NOMO-1 (cell line): ENCODE results near the gene TSPAN17.
A peak's percentile ranks its signal among the peaks of the same experiment; 100 is the strongest.
"Not testable (repeated sequence)": the region's sequence is repeated elsewhere in the genome, so short reads cannot be mapped to it uniquely, and the experiment has no call there.

Experiments used
- DNase-seq, 2 experiments: peaks; one replicate each; lab custom pipeline; 2025; ENCODE audit not compliant: unreplicated experiment in 2 of 2; lab: John Stamatoyannopoulos, UW

TSPAN17 gene

DNA sequence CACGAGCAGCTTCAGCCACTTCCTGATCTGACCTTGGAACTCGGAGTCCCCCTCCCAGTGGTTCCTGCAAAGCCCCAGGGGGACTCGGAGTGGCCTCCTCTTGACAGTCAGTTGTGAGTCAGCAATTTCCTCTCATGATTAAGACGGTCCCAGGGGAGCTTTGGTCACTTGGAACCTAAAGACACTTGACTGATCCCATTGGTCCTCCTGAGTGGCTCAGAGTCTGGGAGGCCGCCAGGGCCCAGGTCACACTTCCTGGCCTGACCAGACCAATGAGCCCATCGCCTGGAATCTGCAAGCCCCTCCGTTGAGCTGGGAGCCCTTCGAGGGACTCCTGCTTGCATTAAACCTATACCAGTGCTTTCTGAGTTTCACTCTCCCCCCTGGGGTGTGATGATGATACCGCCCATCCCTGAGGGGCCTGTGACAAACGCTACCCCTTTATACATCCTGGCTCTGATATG lies 29.1 kb downstream of the TSPAN17 start:
- DNase-seq = peak in 1 of 2 experiments; percentile 9

DNA sequence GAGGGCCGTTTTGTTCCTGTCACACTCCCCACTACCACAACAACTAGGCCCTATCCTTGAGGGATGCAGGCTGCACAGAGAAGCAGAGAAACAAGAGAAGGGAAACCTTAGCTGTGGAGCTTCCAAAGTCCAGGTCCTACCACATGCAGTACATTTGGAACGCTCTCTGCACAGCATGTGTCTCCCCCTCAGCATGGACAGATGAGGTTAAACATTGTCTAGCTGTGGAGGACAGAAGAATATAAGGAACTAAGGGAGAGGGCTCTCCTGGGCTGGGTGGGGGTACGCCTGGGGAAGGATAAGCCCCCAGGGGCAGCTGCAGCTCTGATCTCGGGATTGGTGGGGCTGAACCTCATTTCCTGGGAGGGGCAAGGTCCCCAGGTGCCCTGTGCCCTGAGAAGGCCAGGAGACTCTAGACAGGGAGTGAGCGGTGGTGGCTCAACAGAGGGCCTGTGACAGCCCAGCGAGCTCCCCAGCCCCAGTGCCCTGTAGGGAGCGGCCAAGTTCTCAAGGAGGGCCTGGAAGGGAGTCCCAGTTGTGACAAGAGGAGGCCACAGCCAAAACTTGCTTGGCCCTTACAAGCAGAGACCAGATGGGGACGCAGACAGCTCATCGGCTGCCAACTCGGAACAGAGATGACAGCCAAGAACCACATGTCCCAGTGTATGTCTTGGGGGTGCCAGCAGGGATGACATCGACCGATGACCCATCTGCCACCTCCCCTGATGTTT lies 30.1 kb downstream of the TSPAN17 start:
- DNase-seq = no peak

- DNase-seq = no peak
These were observed 31.3 kb downstream of the TSPAN17 start for GRCh38 chr5:176678584-176678983.

- no peak for DNase-seq
These were observed 32.3 kb downstream of the TSPAN17 start for GRCh38 chr5:176679365-176680225.

DNA sequence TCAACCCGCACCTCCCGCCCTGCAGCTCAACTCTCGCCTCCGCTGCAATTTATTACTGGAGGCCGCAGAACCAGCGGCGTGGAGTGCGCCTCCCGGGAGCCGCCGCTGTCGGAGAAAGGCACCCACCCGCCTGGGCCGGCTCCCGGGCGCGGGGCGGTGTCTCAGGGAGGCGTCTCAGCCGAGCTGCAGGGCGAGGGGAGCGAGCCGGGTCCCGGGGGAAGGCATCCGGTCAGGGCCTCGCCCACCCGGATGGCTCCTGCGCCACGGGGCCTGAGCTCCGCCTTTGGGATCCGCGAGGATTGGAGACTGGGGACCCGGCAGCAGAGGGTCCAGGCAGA lies 32.9 kb downstream of the TSPAN17 start:
- DNase-seq = no peak

- DNase-seq = no peak
These were observed 34.8 kb downstream of the TSPAN17 start for GRCh38 chr5:176682016-176682531.

DNA sequence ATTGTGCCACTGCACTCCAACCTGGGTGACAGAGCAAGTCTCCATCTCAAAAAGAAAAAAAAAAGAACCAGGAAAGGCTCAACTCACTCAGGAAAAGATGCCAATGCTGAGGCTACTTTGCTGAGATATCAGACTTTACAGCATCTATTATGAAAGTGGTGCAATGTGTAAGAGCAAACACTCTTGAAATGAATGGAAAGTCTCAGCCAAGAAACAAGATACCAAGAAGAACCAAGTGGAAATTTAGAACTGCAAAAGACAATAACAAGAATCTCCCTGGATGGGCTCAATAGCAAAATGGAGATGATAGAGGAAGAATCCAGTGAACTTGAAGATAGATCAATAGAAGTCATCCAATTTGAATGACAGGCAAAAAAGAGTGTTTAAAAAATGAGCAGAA lies 37.7 kb downstream of the TSPAN17 start:
- DNase-seq = no peak

- DNase-seq = no peak
These were observed 40.0 kb downstream of the TSPAN17 start for GRCh38 chr5:176687247-176687646.

DNA sequence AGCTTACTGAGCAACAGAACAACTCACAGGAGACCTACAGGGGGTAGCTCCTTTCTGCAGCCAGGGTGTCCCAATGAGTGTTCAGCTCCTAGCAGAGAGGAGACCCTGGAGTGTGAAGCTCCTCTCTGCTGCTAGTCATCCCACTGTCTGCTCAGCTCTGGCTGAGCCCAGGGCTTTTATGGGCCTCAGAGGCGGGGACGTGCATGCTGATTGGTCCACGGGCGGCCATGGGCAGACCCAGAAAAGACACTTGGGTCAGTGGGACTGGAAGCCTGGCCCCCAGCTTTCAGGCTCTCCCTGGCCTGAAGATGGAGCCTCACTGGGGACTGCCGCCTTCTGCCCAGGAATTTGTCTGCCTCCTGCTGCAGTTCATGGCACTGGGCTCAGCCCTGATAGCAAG lies 40.6 kb downstream of the TSPAN17 start:
- no peak for DNase-seq

DNA sequence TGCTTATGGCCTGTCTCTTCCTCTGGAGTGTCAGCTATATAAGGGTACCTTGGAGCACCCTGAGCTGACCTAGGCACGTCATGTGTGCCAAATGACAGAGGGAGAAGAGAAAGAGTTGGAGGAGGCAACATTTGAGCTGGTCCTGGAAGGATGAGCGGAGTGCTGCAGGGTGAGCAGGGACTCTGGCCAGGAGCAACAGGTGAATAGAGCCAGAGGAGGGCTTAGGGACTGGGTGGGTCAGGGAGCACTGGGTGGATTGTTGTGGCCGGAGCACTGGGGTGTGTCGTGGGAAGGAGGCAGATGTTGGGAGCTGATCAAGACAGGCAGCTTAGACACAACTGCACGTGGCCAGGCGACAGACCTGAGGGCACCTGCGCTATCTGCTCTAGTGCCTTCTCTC lies 43.6 kb downstream of the TSPAN17 start:
- no peak for DNase-seq

DNA sequence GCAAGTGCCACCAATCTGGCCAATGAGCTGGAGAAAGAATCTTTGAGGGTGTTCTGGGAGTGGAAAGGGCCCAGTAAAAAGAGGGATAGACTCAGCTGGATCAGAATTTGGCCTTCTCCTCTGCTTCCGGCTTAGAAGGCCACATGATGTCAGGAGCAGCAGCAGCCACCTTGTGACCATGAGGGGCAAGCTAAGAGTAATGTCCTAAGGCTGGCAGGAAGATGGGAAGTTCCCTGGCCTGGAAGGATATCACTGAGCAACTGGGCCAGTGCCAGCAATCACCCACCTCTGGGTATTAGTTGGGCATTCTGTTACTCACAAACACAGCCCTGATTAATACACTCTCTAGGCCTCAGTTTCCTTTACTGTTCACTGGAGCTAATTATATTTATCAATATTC lies 44.2 kb downstream of the TSPAN17 start:
- DNase-seq = no peak

DNA sequence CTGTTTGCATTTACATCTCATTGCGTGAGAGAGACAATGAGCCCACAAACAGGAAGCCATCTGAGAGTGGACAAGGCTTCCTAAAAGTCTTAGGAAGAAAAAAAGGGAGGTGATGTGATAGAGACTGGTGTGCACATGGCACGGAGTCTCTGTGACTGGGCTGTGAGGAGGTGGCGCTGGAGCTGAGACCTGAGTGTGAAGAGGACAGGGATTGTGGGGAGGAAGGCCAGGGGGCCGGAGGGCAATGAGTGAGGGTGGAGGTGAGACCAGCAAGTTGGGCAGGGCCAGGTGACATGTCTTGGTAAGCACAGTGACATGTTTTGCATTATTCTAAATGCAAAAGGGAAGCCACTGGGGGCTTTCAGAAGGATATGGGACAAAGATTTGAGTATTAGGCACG lies 45.0 kb downstream of the TSPAN17 start:
- DNase-seq = no peak

- DNase-seq = no peak
These were observed 45.7 kb downstream of the TSPAN17 start for GRCh38 chr5:176692839-176693476.

GRCh38 chr5:176693477-176693851 lies 46.2 kb downstream of the TSPAN17 start:
- DNase-seq = peak in 1 of 2 experiments; percentile 35

GRCh38 chr5:176694146-176694545 lies 46.9 kb downstream of the TSPAN17 start:
- no peak for DNase-seq

- DNase-seq = no peak
These were observed 47.3 kb downstream of the TSPAN17 start for GRCh38 chr5:176694631-176695030.

- DNase-seq = no peak
These were observed 47.8 kb downstream of the TSPAN17 start for GRCh38 chr5:176695073-176695472.

- no peak for DNase-seq
These were observed 50.1 kb downstream of the TSPAN17 start for GRCh38 chr5:176697267-176697933.

- no peak for DNase-seq
These were observed 50.8 kb downstream of the TSPAN17 start for GRCh38 chr5:176697934-176698538.

- DNase-seq = not testable (repeated sequence)
These were observed 52.2 kb downstream of the TSPAN17 start for GRCh38 chr5:176699446-176699845.
